Lung (tissue), 12 donors: ENCODE measurements around the gene TANGO6. TPM values are rescaled to one million over a fixed set of nuclear protein-coding genes. Genes with fewer than 3 reads are reported as not detected.

Experiments used
- ATAC-seq: fragments of 200-7000 bp; cut with Tn5 transposase; one replicate; pipeline ENCODE4 v1.9.1; 2020; ENCODE audit warnings: moderate number of reproducible peaks; ENCODE audit not compliant: insufficient read depth, low FRiP score
- DNase-seq, 3 donors: peaks; one replicate each; pipeline ENCODE4 v3.0.0-alpha.2; 2013 to 2017
- H3K27ac ChIP-seq, 2 donors: one replicate each; pipeline ENCODE4 v1.5.1; 2013; ENCODE audit warnings: mild to moderate bottlenecking in 2 of 2, moderate library complexity in 2 of 2, control low read depth in 1 of 2, inconsistent platforms in 1 of 2, low read depth in 1 of 2, low read length in 1 of 2
- H3K27me3 ChIP-seq, 3 donors: one replicate each; pipeline ENCODE4 v1.5.1; 2013; ENCODE audit warnings: low read length in 2 of 3; ENCODE audit not compliant: control insufficient read depth in 3 of 3, insufficient read depth in 3 of 3
- H3K36me3 ChIP-seq, 4 donors: one replicate each; pipeline ENCODE4 v1.5.1; 2013; ENCODE audit warnings: low read length in 4 of 4, mild to moderate bottlenecking in 1 of 4, moderate library complexity in 1 of 4; ENCODE audit not compliant: control insufficient read depth in 4 of 4, insufficient read depth in 4 of 4
- H3K4me1 ChIP-seq, 5 donors: one replicate each; pipeline ENCODE4 v1.5.1; 2013; ENCODE audit warnings: low read length in 5 of 5, mild to moderate bottlenecking in 2 of 5, moderate library complexity in 1 of 5; ENCODE audit not compliant: control insufficient read depth in 5 of 5, insufficient read depth in 5 of 5
- H3K4me3 ChIP-seq: one replicate; pipeline ENCODE4 v1.5.1; 2013; ENCODE audit warnings: mild to moderate bottlenecking, control low read depth, moderate library complexity
- H3K9ac ChIP-seq, 2 donors: one replicate each; pipeline ENCODE4 v1.5.1; 2013; ENCODE audit warnings: low read length in 2 of 2, control low read depth in 1 of 2; ENCODE audit not compliant: insufficient read depth in 1 of 2
- H3K9me3 ChIP-seq, 4 donors: one replicate each; pipeline ENCODE4 v1.5.1; 2013; ENCODE audit warnings: low read length in 3 of 4, mild to moderate bottlenecking in 1 of 4, moderate library complexity in 1 of 4; ENCODE audit not compliant: control insufficient read depth in 4 of 4, insufficient read depth in 3 of 4
- WGBS, 2 donors: extraction: QIAGEN DNeasy Blood & Tissue Kit; methylation state at CpG; one replicate each; pipeline ENCODE4 v1.1.7; 2013; 5-methylcytosine and 5-hydroxymethylcytosine counted together
- polyA plus RNA-seq, 2 donors: library from polyadenylated mRNA; stranded (reverse); fragments of 200-250 nt; gene quantifications; one replicate each; pipeline ENCODE4 v1.2.1, GENCODE V29; 2013
- total RNA-seq, 2 donors: library from RNA; depleted of rRNA in 1 of 2; stranded (reverse); fragments of >200 nt in 1 of 2; gene quantifications; one replicate each; pipeline ENCODE4 v1.2.1, GENCODE V29; 2014 to 2021
- TF ChIP-seq, protein P1 (sequence below): IDR thresholded peaks from 2 replicates; pipeline ENCODE4 v1.5.1; 2012; ENCODE audit warnings: mild to moderate bottlenecking; ENCODE audit errors: control extremely low read depth, extremely low read depth
- donor health status: control.
- donor health status: control.
- donor health status: Bipolar disorder and iron deficiency.
- donor health status: healthy.
- donor health status: DM: yes; HTN: yes; CAD: no.

Gene TANGO6
- total and polyA plus RNA-seq, 4 donors = 2.3 to 19.3 (median 11.9) TPM

DNA sequence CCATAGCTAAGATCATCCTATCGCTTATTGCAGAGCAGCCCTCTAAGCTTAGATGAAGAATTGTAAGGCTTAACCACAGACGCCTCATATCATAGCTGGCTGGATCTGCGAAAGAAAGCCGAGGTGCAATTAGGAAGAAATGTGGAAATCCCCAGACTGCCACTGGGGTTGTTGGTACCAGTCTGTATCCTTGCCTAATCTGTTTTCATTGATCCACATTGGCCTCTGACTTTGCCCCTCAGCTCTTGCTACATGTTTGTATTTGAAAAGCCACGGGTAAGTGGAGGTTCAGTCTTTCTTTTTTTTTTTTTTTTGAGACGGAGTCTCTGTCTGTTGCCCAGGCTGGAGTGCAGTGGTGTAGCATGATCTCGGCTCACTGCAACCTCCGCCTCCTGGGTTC lies 48.9 kb downstream of the TANGO6 start:
- H3K36me3 ChIP-seq = peaks cover 0 to 3% (median 1%) of the 10 kb centered on the region in 4 donors
- no peak for ATAC-seq
- TF ChIP-seq, protein P1, sequence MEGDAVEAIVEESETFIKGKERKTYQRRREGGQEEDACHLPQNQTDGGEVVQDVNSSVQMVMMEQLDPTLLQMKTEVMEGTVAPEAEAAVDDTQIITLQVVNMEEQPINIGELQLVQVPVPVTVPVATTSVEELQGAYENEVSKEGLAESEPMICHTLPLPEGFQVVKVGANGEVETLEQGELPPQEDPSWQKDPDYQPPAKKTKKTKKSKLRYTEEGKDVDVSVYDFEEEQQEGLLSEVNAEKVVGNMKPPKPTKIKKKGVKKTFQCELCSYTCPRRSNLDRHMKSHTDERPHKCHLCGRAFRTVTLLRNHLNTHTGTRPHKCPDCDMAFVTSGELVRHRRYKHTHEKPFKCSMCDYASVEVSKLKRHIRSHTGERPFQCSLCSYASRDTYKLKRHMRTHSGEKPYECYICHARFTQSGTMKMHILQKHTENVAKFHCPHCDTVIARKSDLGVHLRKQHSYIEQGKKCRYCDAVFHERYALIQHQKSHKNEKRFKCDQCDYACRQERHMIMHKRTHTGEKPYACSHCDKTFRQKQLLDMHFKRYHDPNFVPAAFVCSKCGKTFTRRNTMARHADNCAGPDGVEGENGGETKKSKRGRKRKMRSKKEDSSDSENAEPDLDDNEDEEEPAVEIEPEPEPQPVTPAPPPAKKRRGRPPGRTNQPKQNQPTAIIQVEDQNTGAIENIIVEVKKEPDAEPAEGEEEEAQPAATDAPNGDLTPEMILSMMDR = no peak

DNA sequence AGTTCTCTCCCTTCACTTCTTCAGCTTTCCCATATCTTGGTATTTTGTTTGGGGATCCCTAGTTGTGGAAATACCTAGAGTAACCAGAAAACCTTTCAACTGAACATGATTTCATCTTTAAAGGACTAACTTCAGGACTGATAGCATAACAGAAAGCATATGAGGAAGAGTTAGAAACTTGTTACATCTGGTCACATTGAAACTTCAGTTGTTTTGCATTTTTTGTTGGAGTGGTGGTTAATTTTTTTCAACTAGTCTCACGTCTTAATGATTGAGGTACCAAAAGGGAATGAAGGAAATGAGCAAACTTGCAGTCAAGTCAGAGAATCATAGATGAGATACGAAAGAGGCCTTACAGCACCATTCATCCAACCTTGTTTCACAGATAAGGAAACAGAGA lies 49.6 kb downstream of the TANGO6 start:
- ATAC-seq (no peak), DNase-seq (no peak)
- H3K27me3 ChIP-seq = no peaks in the 10 kb centered on the region
- no peaks in the 10 kb centered on the region for H3K9me3 ChIP-seq
- peaks cover 0 to 3% (median 1%) of the 10 kb centered on the region in 4 donors for H3K36me3 ChIP-seq
- H3K9ac ChIP-seq = no peak overlapping the region
- H3K4me1 ChIP-seq = no peaks in the 10 kb centered on the region
- 98 to 99% methylated on average over 2 of the region's 2 CpGs for WGBS, 2 donors
- TF ChIP-seq, protein P1 = no peak
- no peak overlapping the region for H3K27ac ChIP-seq
- H3K4me3 ChIP-seq = no peak overlapping the region

More for the DNA sequence above, 48.9 kb downstream of the TANGO6 start:
- H3K9ac ChIP-seq = no peak overlapping the region
- no peaks in the 10 kb centered on the region for H3K27me3 ChIP-seq
- H3K4me3 ChIP-seq = no peak overlapping the region
- H3K4me1 ChIP-seq = no peaks in the 10 kb centered on the region
- DNase-seq = no peak
- no peaks in the 10 kb centered on the region for H3K9me3 ChIP-seq
- WGBS, 2 donors = 78 to 89% methylated on average over 8 of the region's 8 CpGs
- no peak overlapping the region for H3K27ac ChIP-seq

DNA sequence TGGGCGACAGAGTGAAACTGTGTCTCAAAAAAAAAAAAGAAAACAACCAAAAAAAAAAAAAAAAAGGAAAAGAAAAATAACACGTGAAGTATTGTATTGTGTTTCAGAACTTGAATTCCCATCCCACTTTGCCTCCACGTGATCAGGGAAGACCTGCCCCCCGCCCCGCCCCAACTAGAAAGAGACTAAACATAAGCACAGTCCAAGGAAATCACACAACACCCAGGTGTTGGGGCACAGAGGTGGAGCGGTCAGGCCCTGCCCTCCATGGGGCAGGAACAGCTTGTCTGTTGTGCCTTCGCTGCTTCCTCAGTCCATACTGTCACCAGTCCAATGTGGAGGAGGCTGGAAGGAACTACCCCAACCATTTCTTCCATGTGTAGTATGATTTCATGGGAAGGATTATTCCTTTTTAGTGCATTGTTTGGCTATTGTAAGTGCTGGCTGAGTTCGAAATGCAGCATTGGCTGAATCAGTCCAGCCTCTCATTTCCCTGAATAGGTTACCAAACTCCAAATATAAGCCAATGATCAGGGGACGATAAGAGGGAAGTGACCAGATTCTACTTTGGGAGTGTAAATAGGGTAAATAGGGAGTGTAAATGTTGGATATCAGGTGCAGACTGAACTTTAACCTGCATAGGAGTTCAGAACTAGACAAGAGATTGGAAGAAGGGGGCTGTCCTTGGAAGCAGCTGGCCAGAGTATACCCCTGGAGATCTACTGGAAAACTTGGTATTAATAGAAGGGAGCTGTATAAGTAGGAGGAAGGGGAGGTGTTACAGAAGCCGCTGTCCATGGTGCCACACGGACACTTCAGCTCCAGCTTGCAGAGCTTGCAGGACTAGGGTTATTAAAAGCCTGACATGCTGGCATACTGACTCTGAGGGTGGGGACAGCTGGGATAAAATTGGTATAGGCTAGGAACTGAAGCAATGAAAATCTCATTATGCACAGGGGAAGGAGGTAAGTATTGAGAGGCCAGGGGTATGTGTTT lies 50.7 kb downstream of the TANGO6 start:
- no peak for ATAC-seq
- no peaks in the 10 kb centered on the region for H3K4me1 ChIP-seq
- peaks cover 0 to 3% (median 1%) of the 10 kb centered on the region in 4 donors for H3K36me3 ChIP-seq
- no peaks in the 10 kb centered on the region for H3K27me3 ChIP-seq
- H3K9me3 ChIP-seq = no peaks in the 10 kb centered on the region
- peak; percentile 56 to 79 (median 58) for DNase-seq
- no peak overlapping the region for H3K27ac ChIP-seq
- no peak overlapping the region for H3K9ac ChIP-seq
- TF ChIP-seq, protein P1 = no peak
- WGBS, 2 donors = 90 to 93% methylated on average over 11 of the region's 11 CpGs
- H3K4me3 ChIP-seq = no peak overlapping the region
